Smooth muscle cell (in vitro differentiated cells): ENCODE measurements around the gene SELENON. TPM values are rescaled to one million over a fixed set of nuclear protein-coding genes. Genes with fewer than 3 reads are reported as not detected.

Experiments
- DNase-seq: peaks from one replicate; lab custom pipeline; 2025; ENCODE audit not compliant: unreplicated experiment; lab: John Stamatoyannopoulos, UW
- H2AFZ ChIP-seq: fragments of 200-600 bp; sonication (generic); 2 replicates; pipeline ENCODE4 v1.6.0; 2016; ENCODE audit warnings: antibody characterized with exemption, low read depth, mild to moderate bottlenecking
- H3F3A ChIP-seq: fragments of 200-600 bp; sonication (generic); 2 replicates; pipeline ENCODE4 v1.6.0; 2017; ENCODE audit warnings: antibody characterized with exemption, low read depth
- H3K27ac ChIP-seq: fragments of 200-600 bp; sonication (generic); 2 replicates; pipeline ENCODE4 v1.5.1; 2016; ENCODE audit warnings: low read depth, mild to moderate bottlenecking
- H3K27me3 ChIP-seq: fragments of 200-600 bp; sonication (generic); 2 replicates; pipeline ENCODE4 v1.6.1; 2016; ENCODE audit warnings: low read depth, mild to moderate bottlenecking
- H3K36me3 ChIP-seq: fragments of 200-600 bp; sonication (generic); 2 replicates; pipeline ENCODE4 v1.5.1; 2016; ENCODE audit warnings: low read depth
- H3K4me1 ChIP-seq: fragments of 200-600 bp; sonication (generic); 2 replicates; pipeline ENCODE4 v1.5.1; 2016; ENCODE audit warnings: low read depth
- H3K4me2 ChIP-seq: fragments of 200-600 bp; sonication (generic); 2 replicates; pipeline ENCODE4 v1.6.0; 2016; ENCODE audit warnings: mild to moderate bottlenecking
- H3K4me3 ChIP-seq: fragments of 200-600 bp; sonication (generic); 2 replicates; pipeline ENCODE4 v1.5.1; 2016; ENCODE audit warnings: mild to moderate bottlenecking
- H3K79me2 ChIP-seq: fragments of 200-600 bp; sonication (generic); 2 replicates; pipeline ENCODE4 v1.6.0; 2016; ENCODE audit warnings: low read depth, mild to moderate bottlenecking
- H3K9ac ChIP-seq: fragments of 200-600 bp; sonication (generic); 2 replicates; pipeline ENCODE4 v1.6.0; 2016; ENCODE audit warnings: low read depth
- H3K9me3 ChIP-seq: fragments of 200-600 bp; sonication (generic); replicated peaks from 2 replicates; pipeline ENCODE4 v1.5.1; 2016; ENCODE audit warnings: low read depth
- H4K20me1 ChIP-seq: fragments of 200-600 bp; sonication (generic); 2 replicates; pipeline ENCODE4 v1.6.0; 2016; ENCODE audit warnings: low read depth
- CTCF ChIP-seq: fragments of 200-600 bp; sonication (generic); IDR thresholded peaks from 2 replicates; pipeline ENCODE4 v1.5.1; 2017; ENCODE audit warnings: borderline replicate concordance, mild to moderate bottlenecking, antibody characterized with exemption; ENCODE audit not compliant: insufficient read depth, poor library complexity, severe bottlenecking
- WGBS: methylation state at CpG from one replicate; pipeline ENCODE4 v1.1.7; 2016; ENCODE audit warnings: low lambda C conversion rate; 5-methylcytosine and 5-hydroxymethylcytosine counted together
- polyA plus RNA-seq: library from polyadenylated mRNA; unstranded; fragments of >200 nt; fragmentation: Nextera tagmentation; extraction: Ambion mirVana; gene quantifications from 2 replicates; pipeline ENCODE4 v1.2.1, GENCODE V29; 2016
- total RNA-seq: library from RNA; depleted of rRNA; stranded (reverse); fragments of >200 nt; gene quantifications from 2 replicates; pipeline ENCODE4 v1.2.3, GENCODE V29; 2014

The SELENON gene
- total and polyA plus RNA-seq, 2 experiments from 2014 or later = 32.6 to 62.9 TPM

DNA sequence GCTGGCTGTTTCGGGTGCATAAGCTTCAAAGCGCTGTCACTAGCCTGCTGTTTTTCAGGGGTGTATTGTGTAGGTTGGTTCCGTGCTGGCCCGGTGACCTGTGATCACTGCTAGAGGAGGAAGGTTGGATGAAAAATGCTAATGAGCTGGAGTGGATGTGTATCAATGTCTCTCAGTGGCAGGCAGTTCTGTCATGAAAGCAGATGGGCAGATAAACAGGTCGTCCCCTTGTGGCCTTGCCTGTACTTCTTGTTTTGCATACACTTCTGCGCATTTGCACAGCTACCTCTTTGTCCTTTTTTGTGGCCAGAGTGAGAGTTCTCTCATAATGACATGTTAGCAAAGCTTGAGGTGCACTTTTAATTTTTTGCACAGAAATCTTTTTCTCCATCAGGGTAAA lies 2.9 kb downstream of the SELENON start:
- TF ChIP-seq CTCF = no peak
- no peak overlapping the region for H3K4me2 ChIP-seq
- H3K27ac ChIP-seq = no peak overlapping the region

GRCh38 chr1:25803368-25803767 lies 3.4 kb downstream of the SELENON start:
- peaks cover 13% of the 10 kb centered on the region for H3K79me2 ChIP-seq
- H3F3A ChIP-seq = no peaks in the 10 kb centered on the region
- H2AFZ ChIP-seq = no peak overlapping the region
- WGBS = 92% methylated on average over 1 of the region's 1 CpG
- H3K36me3 ChIP-seq = no peaks in the 10 kb centered on the region
- no peaks in the 10 kb centered on the region for H3K27me3 ChIP-seq
- DNase-seq = no peak
- H3K4me2 ChIP-seq = no peak overlapping the region
- no peak overlapping the region for H3K27ac ChIP-seq
- H3K9ac ChIP-seq = no peak overlapping the region
- H3K4me3 ChIP-seq = no peak overlapping the region
- no peaks in the 10 kb centered on the region for H3K9me3 ChIP-seq
- H3K4me1 ChIP-seq = peaks cover 10% of the 10 kb centered on the region
- TF ChIP-seq CTCF = no peak
- H4K20me1 ChIP-seq = peaks cover 9% of the 10 kb centered on the region

More for the DNA sequence above, 2.9 kb downstream of the SELENON start:
- Histone ChIP-seq H3K9me3 (no peaks in the 10 kb centered on the region), H3K36me3 (no peaks in the 10 kb centered on the region), H3K79me2 (peaks cover 13% of the 10 kb centered on the region), H4K20me1 (peaks cover 9% of the 10 kb centered on the region), H3K27me3 (no peaks in the 10 kb centered on the region), H3K9ac (no peak overlapping the region), H3K4me1 (peaks cover 10% of the 10 kb centered on the region), H2AFZ (no peak overlapping the region), H3K4me3 (no peak overlapping the region), H3F3A (no peaks in the 10 kb centered on the region)
- no peak for DNase-seq
- WGBS = 74% methylated on average over 6 of the region's 6 CpGs

- no peak for TF ChIP-seq CTCF
- Histone ChIP-seq H3K4me2 (no peak overlapping the region), H3K4me1 (peaks cover 8% of the 10 kb centered on the region), H4K20me1 (peaks cover 9% of the 10 kb centered on the region), H3K36me3 (no peaks in the 10 kb centered on the region), H2AFZ (no peak overlapping the region), H3K9me3 (no peaks in the 10 kb centered on the region), H3K27ac (no peak overlapping the region), H3F3A (no peaks in the 10 kb centered on the region), H3K9ac (no peak overlapping the region), H3K79me2 (peaks cover 13% of the 10 kb centered on the region), H3K27me3 (no peaks in the 10 kb centered on the region), H3K4me3 (no peak overlapping the region)
- WGBS = 86% methylated on average over 7 of the region's 10 CpGs
- DNase-seq = no peak
These were observed 4.4 kb downstream of the SELENON start for GRCh38 chr1:25804244-25804963.
